DMS153 treated with DMSO at 0.1 percent for 48 hours (cell line): ENCODE data around the gene LRMDA.
A peak's percentile ranks its signal among the peaks of the same experiment; 100 is the strongest.

Experiments
- DNase-seq: peaks from one replicate; lab custom pipeline; 2025; ENCODE audit not compliant: unreplicated experiment; lab: John Stamatoyannopoulos, UW

Gene LRMDA

DNA sequence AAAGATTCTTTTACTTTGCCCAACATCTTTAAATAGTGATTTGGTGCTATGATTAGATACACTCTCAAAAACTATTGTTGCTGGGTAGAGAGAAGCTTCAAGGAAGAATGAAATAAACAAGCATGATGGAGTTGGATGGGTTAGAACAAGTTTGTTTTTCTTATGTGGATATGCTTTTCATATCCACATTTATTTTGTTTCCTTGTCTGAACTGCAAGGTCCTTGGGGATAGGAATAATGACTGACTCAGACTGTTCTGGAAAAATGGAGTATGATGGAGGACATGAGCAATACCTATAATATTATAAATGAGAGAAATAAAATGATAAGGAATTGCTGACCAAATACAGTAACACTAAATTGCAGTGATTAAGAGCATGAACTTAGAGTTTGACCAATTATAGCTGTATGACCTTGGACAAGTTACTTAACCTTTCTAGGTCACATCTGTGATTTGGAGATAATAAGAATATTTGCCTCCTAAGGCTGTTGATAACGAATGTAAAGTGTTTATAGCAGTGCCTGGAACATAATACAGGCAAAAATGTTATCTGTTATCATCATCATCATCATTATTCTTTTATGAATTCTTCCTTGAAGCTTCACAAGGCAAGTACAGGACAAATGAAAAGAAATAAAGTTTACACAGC, 847.5 kb downstream of the LRMDA start:
- DNase-seq: no peak

- no peak for DNase-seq
These were observed 850.2 kb downstream of the LRMDA start for GRCh38 chr10:76281659-76282058.

- DNase-seq: peak; percentile 61
These were observed 850.9 kb downstream of the LRMDA start for GRCh38 chr10:76282061-76283025.

GRCh38 chr10:76284351-76284750, 852.9 kb downstream of the LRMDA start:
- no peak for DNase-seq

GRCh38 chr10:76285012-76285411, 853.6 kb downstream of the LRMDA start:
- no peak for DNase-seq

GRCh38 chr10:76285515-76285914, 854.1 kb downstream of the LRMDA start:
- no peak for DNase-seq

- no peak for DNase-seq
These were observed 855.1 kb downstream of the LRMDA start for GRCh38 chr10:76286536-76286935.

DNA sequence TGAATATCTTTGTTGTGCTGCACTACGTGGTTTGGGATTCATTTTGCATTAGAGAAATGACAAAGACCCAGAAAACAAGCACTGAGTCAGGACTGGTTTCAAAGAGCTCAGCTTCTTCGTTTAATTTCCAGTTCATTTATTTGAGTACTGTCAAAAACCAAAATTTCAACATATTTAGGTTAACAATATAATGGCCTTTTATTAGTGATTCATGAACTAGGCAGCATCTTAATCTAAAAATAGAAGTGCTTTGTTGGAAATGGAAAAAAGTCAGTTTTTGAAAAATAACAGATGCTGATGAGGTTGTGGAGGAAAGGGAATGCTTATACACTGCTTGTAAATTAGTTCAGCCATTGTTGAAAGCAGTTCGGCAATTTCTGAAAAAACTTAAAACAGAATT, 856.4 kb downstream of the LRMDA start:
- DNase-seq: no peak

DNA sequence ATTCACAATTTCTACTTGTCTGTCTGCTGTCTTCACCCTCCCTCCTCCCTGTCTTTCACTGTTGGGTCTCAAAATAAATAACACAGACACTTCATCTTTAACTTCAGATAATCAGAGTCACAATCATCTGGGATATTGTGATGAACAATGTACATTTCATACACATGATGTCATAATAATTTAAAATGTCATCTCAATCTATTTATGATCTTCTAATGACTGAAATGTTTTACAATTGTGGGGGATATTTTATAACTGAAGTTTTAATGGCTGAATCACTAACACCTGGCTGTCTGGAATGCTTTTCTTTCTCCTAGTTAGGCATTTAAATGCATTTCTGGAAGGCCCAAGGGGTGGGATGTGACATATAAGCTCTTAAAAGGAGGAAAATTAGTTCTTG, 859.8 kb downstream of the LRMDA start:
- no peak for DNase-seq

GRCh38 chr10:76291885-76292284, 860.5 kb downstream of the LRMDA start:
- DNase-seq: no peak

DNA sequence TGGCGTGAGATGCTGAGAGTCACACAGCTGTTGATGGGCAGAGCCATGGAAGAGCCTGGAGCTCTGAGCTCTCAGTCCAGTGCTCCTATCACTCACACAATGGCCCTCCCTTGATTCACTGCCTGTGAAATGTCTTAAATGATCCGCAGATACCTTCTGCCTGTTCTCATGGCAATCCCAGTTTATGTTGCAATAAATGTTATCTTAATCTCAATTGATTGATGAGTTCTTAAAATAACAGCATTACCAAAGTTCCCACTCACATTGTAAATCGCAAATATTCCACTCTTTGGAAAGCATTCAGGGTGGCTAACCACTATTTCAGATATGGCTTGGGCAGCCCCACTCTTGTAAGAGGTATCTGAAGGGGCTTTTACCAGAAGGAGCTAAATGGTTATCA, 865.5 kb downstream of the LRMDA start:
- no peak for DNase-seq

DNA sequence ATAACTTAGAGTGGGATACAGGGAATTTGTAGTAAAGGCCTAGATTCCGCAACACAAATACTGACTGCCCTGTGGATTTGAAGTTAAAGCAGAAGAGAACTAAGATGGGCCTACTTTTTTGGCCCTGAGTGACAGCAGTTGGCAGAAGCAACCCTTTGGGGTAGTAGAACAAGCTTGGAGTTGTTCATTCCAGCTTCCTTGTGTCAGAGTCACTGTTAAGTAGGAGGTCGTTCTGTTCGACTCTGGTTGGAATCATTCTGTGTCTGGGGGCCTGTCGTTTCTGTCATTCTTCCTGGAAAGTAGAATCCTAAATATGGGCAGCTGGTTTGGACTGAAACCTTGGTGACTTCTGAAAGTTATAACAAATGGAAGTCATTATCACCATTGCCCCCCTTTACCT, 865.9 kb downstream of the LRMDA start:
- DNase-seq: no peak

DNA sequence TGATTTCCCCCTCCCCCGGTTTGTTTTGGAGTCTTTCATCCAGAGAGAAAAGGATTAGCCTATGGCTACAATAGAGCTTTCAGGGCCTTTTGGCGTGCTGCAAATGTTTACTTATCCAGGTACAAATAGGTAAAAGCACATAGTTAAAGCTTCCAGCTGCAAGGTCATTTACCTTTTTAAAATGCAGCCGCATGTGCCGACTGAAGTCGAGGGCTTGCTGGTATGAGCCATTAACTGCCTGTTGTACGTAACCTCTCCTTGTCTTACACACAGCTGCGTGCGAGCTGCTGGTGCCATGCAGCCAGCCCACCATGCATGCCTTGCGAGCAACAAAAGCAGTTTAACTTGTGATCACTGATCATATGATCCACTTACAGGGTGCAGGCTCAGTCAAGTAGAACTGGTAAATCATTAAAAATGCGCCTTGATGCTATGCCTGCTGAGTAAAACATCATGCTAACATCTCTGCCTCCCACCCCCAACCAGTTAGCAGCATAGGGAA, 866.4 kb downstream of the LRMDA start:
- DNase-seq: peak; percentile 90

GRCh38 chr10:76298329-76298728, 866.9 kb downstream of the LRMDA start:
- DNase-seq: peak; percentile 65

DNA sequence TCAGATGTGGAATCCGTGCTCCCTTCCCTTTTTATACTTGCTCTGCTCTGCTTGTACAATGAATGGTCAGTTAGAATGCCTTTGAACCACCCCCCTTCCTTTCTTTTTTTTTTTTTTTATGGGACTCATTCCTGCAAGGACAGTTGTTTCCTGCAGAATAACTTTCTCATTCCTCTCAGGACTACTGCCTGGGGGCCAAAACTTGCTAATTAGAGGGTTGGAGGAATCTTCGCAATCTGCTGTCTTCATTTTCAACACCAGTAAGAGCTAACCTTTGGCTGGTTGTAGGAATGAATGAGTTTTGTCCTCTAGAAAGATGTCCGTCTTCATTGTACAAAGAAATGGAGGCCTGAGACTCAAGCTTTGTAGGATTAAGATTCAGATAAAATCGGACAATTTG, 868.1 kb downstream of the LRMDA start:
- DNase-seq: no peak

GRCh38 chr10:76301211-76301610, 869.8 kb downstream of the LRMDA start:
- DNase-seq: no peak

- peak; percentile 26 for DNase-seq
These were observed 870.5 kb downstream of the LRMDA start for GRCh38 chr10:76301950-76302349.

DNA sequence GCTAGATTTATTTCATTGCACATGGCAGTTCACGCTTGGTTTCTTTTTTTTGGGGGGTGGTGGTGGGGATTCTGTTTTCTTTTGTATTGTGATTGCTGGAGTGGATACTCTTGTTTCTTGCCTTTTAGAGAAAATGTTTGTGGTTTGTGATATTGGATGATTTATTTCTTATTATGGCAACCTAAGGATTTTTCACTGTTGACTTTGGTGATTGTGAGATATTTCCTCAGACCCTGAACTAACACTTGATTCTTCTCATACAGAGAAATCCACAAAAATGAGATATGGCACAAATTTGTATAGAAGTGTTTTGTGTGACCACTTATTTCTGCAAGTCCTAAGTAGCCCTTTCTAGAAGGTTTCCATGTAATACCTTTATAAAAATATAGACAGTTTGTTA, 871.1 kb downstream of the LRMDA start:
- no peak for DNase-seq

DNA sequence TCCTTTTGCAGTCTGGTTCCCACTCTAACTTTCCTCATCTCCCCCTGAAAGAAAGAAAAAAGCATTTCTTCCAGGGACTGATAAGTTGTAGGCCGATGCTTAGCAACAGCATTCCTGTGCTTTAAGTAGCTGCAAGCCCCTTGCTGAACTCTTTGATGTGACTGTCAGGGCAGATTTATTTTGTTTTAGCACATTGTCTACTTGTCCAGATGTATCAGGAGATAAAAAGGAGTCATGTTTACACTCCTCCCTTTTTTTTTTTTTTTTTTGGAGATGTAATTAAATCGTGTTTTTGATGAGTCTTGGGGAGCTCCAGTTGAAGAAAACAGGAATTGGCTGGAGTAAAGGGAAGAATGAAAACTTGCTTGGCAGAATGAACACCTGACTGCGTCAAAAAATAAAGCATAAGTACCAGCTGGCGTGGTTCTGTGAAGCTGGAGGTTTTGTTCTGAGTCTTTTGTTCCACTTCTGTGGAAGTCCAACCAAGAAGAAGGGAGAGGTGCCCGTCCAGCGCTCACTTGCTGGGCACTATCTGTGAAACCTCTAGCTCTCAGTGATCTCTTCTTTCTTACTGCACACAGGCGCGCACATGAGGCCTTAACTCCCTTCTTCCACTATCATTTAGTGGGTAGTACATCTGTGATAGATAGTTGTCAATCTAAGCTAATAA, 871.7 kb downstream of the LRMDA start:
- no peak for DNase-seq

GRCh38 chr10:76303682-76304316, 872.4 kb downstream of the LRMDA start:
- peak; percentile 81 for DNase-seq
